HK-2 (cell line): ENCODE results near the gene RNF186.
"Not testable (repeated sequence)": the region's sequence is repeated elsewhere in the genome, so short reads cannot be mapped to it uniquely, and the experiment has no call there.

ENCODE experiments used
- DNase-seq: peaks from one replicate; pipeline ENCODE4 v3.0.0-alpha.2; 2018; ENCODE audit not compliant: unreplicated experiment

The RNF186 gene

GRCh38 chr1:19824541-19824940 is 9.5 kb upstream of the RNF186 start:
- no peak for DNase-seq

GRCh38 chr1:19824036-19824435 is 9.0 kb upstream of the RNF186 start:
- DNase-seq = no peak

- DNase-seq = no peak
Measured at GRCh38 chr1:19819701-19820100, 4.6 kb upstream of the RNF186 start.

- DNase-seq = no peak
Measured at GRCh38 chr1:19818324-19818723, 3.2 kb upstream of the RNF186 start.

GRCh38 chr1:19817160-19817559 is 2.1 kb upstream of the RNF186 start:
- DNase-seq = no peak

GRCh38 chr1:19816737-19817086 is 1.6 kb upstream of the RNF186 start:
- not testable (repeated sequence) for DNase-seq

GRCh38 chr1:19815801-19816736 is 986 bp upstream of the RNF186 start:
- DNase-seq = no peak

GRCh38 chr1:19814244-19814661 is 830 bp downstream of the RNF186 start:
- no peak for DNase-seq

GRCh38 chr1:19813643-19813960 is 1.5 kb downstream of the RNF186 start:
- no peak for DNase-seq

GRCh38 chr1:19812875-19813642 is 2.0 kb downstream of the RNF186 start:
- DNase-seq = no peak

- DNase-seq = no peak
Measured at GRCh38 chr1:19811206-19811851, 3.8 kb downstream of the RNF186 start.

- DNase-seq = no peak
Measured at GRCh38 chr1:19809044-19809750, 5.9 kb downstream of the RNF186 start.

- DNase-seq = no peak
Measured at GRCh38 chr1:19808351-19808750, 6.7 kb downstream of the RNF186 start.

GRCh38 chr1:19804831-19805251 is 10.2 kb downstream of the RNF186 start:
- no peak for DNase-seq

GRCh38 chr1:19802269-19802668 is 12.8 kb downstream of the RNF186 start:
- DNase-seq = no peak

- peak; percentile 73 for DNase-seq
Measured at GRCh38 chr1:19800076-19800804, 14.8 kb downstream of the RNF186 start.

- peak; percentile 72 for DNase-seq
Measured at GRCh38 chr1:19799230-19800075, 15.6 kb downstream of the RNF186 start, which contains the start of gene TMCO4. TMCO4 (minus strand) TSS chr1:19799916; CDS start chr1:19780758, 19,158 bp downstream.

GRCh38 chr1:19798486-19799229 is 16.4 kb downstream of the RNF186 start:
- no peak for DNase-seq

- no peak for DNase-seq
Measured at GRCh38 chr1:19797827-19798226, 17.3 kb downstream of the RNF186 start.
